ENCODE measurements around the gene ANGEL1.

The ANGEL1 gene

GRCh38 chr14:76814726-76815645, 2.3 kb upstream of the ANGEL1 start:
- no peak for DNase-seq

- no peak for DNase-seq
These were observed 625 bp downstream of the ANGEL1 start for GRCh38 chr14:76812093-76812421.

GRCh38 chr14:76811561-76811960, 1.1 kb downstream of the ANGEL1 start:
- no peak for DNase-seq

- no peak for DNase-seq
These were observed 1.7 kb downstream of the ANGEL1 start for GRCh38 chr14:76810953-76811400.

- no peak for DNase-seq
These were observed 2.2 kb downstream of the ANGEL1 start for GRCh38 chr14:76810525-76810924.

GRCh38 chr14:76808990-76809389, 3.7 kb downstream of the ANGEL1 start:
- DNase-seq, result no peak

- no peak for DNase-seq
These were observed 4.7 kb downstream of the ANGEL1 start for GRCh38 chr14:76808011-76808410.

GRCh38 chr14:76806446-76806845, 6.2 kb downstream of the ANGEL1 start:
- no peak for DNase-seq

- no peak for DNase-seq
These were observed 18.7 kb downstream of the ANGEL1 start for GRCh38 chr14:76793956-76794355.

GRCh38 chr14:76793324-76793723, 19.4 kb downstream of the ANGEL1 start:
- no peak for DNase-seq

GRCh38 chr14:76792422-76792821, 20.3 kb downstream of the ANGEL1 start:
- DNase-seq, result no peak

GRCh38 chr14:76786601-76787000, 26.1 kb downstream of the ANGEL1 start:
- no peak for DNase-seq

- peak; percentile 74 for DNase-seq
These were observed 27.8 kb downstream of the ANGEL1 start for GRCh38 chr14:76784881-76785280.

- DNase-seq, result no peak
These were observed 28.3 kb downstream of the ANGEL1 start for GRCh38 chr14:76784266-76784874.

- DNase-seq, result no peak
These were observed 29.7 kb downstream of the ANGEL1 start for GRCh38 chr14:76782885-76783566.

GRCh38 chr14:76782115-76782884, 30.4 kb downstream of the ANGEL1 start:
- no peak for DNase-seq

GRCh38 chr14:76781648-76782051, 31.0 kb downstream of the ANGEL1 start:
- DNase-seq, result no peak

GRCh38 chr14:76780875-76781647, 31.6 kb downstream of the ANGEL1 start:
- no peak for DNase-seq

- DNase-seq, result no peak
These were observed 32.3 kb downstream of the ANGEL1 start for GRCh38 chr14:76780360-76780759.

- DNase-seq, result no peak
These were observed 32.7 kb downstream of the ANGEL1 start for GRCh38 chr14:76780058-76780345.

GRCh38 chr14:76779221-76780057, 33.2 kb downstream of the ANGEL1 start:
- DNase-seq, result no peak
